HepG2 (cell line): ENCODE measurements around the gene TUBA4A. TPM values are rescaled to one million over a fixed set of nuclear protein-coding genes. Genes with fewer than 3 reads are reported as not detected.

ENCODE experiments used
- ATRX ChIP-seq: sonication (generic); formaldehyde crosslinking; IDR thresholded peaks from 2 replicates; pipeline ENCODE4 v1.4.0; 2020; ENCODE audit warnings: missing genetic modification reagents, borderline replicate concordance
- CREB3 ChIP-seq: sonication (generic); formaldehyde crosslinking; IDR thresholded peaks from 2 replicates; pipeline ENCODE4 v1.5.0; 2020; ENCODE audit warnings: missing genetic modification reagents
- FOSL2 ChIP-seq: sonication (generic); formaldehyde crosslinking; IDR thresholded peaks from 2 replicates; pipeline ENCODE4 v1.4.0; 2020; ENCODE audit warnings: missing genetic modification reagents
- GLMP ChIP-seq: sonication (generic); formaldehyde crosslinking; IDR thresholded peaks from 2 replicates; pipeline ENCODE4 v1.9.0; 2021; ENCODE audit warnings: missing genetic modification reagents, mild to moderate bottlenecking, borderline replicate concordance
- HBP1 ChIP-seq: IDR thresholded peaks from 2 replicates; pipeline ENCODE4 v1.6.1; 2016; ENCODE audit warnings: low read depth, control low read depth
- IKZF1 ChIP-seq: fragments of 450-650 bp; IDR thresholded peaks from 2 replicates; pipeline ENCODE4 v1.7.1; 2016
- RBM39 ChIP-seq: fragments of 200-400 bp; formaldehyde crosslinking; IDR thresholded peaks from one replicate; pipeline ENCODE4 v1.6.1; 2018; ENCODE audit warnings: antibody characterized with exemption, mild to moderate bottlenecking, low read depth, low read length; ENCODE audit not compliant: poor library complexity, severe bottlenecking
- SNAI1 ChIP-seq: sonication (generic); formaldehyde crosslinking; IDR thresholded peaks from 2 replicates; pipeline ENCODE4 v1.5.0; 2020; ENCODE audit warnings: mild to moderate bottlenecking, missing genetic modification reagents, borderline replicate concordance
- TCF7 ChIP-seq: sonication (generic); IDR thresholded peaks from 2 replicates; pipeline ENCODE4 v1.6.1; 2016; ENCODE audit warnings: antibody characterized with exemption, low read depth
- TOPORS ChIP-seq: sonication (generic); formaldehyde crosslinking; IDR thresholded peaks from 2 replicates; pipeline ENCODE4 v1.8.0; 2023; ENCODE audit warnings: mild to moderate bottlenecking, missing genetic modification reagents
- ZBTB14 ChIP-seq: sonication (generic); formaldehyde crosslinking; IDR thresholded peaks from 2 replicates; pipeline ENCODE4 v1.4.0; 2020; ENCODE audit warnings: missing genetic modification reagents
- ZNF253 ChIP-seq: sonication (generic); formaldehyde crosslinking; IDR thresholded peaks from 2 replicates; pipeline ENCODE4 v1.8.0; 2022; ENCODE audit warnings: mild to moderate bottlenecking, missing genetic modification reagents, borderline replicate concordance
- ZNF552 ChIP-seq: sonication (generic); formaldehyde crosslinking; IDR thresholded peaks from 2 replicates; pipeline ENCODE4 v1.9.0; 2022; ENCODE audit warnings: missing genetic modification reagents, mild to moderate bottlenecking, borderline replicate concordance
- ZNF598 ChIP-seq: sonication (generic); formaldehyde crosslinking; IDR thresholded peaks from 2 replicates; pipeline ENCODE4 v1.5.1; 2020; ENCODE audit warnings: mild to moderate bottlenecking, missing genetic modification reagents, borderline replicate concordance
- ZNF691 ChIP-seq: sonication (generic); formaldehyde crosslinking; IDR thresholded peaks from 2 replicates; pipeline ENCODE4 v1.4.0; 2020; ENCODE audit warnings: missing genetic modification reagents, low read depth, mild to moderate bottlenecking, borderline replicate concordance
- ZNF713 ChIP-seq: sonication (generic); formaldehyde crosslinking; IDR thresholded peaks from 2 replicates; pipeline ENCODE4 v1.4.0; 2020; ENCODE audit warnings: mild to moderate bottlenecking, missing genetic modification reagents
- ZNF780A ChIP-seq: sonication (generic); formaldehyde crosslinking; IDR thresholded peaks from 2 replicates; pipeline ENCODE4 v1.8.0; 2022; ENCODE audit warnings: mild to moderate bottlenecking, missing genetic modification reagents, moderate library complexity
- ZNF878 ChIP-seq: sonication (generic); formaldehyde crosslinking; IDR thresholded peaks from 2 replicates; pipeline ENCODE4 v1.8.1; 2023; ENCODE audit warnings: mild to moderate bottlenecking, missing genetic modification reagents, moderate library complexity
- ZSCAN22 ChIP-seq: sonication (generic); formaldehyde crosslinking; IDR thresholded peaks from 2 replicates; pipeline ENCODE4 v1.4.0; 2020; ENCODE audit warnings: mild to moderate bottlenecking, missing genetic modification reagents
- polyA plus RNA-seq, 8 experiments: library from polyadenylated mRNA; depleted of rRNA in 3 of 8; stranded (reverse) in 7 of 8; unstranded in 1 of 8; fragments of >200 nt; fragmentation: Illumina TruSeq in 4 of 8; extraction: Trizol in 4 of 8; gene quantifications; 2 replicates each; pipeline versions ENCODE4 v1.2.1 to v1.2.3, GENCODE V29; 2011 to 2016; ENCODE audit warnings: low read depth in 4 of 8, missing spikeins in 1 of 8, mixed read lengths in 1 of 8; ENCODE audit not compliant: insufficient read depth in 1 of 8
- total RNA-seq, 5 experiments: library from RNA; depleted of rRNA; stranded (reverse); fragments of >200 nt; fragmentation: Illumina TruSeq; extraction: Trizol; gene quantifications; 2 replicates each; pipeline ENCODE4 v1.2.3, GENCODE V29; 2016; ENCODE audit warnings: low read depth in 1 of 5

The TUBA4A gene
- total and polyA plus RNA-seq, 2 of the 13 experiments (the other 11 are each of a cell fraction or from before 2014, with no cell fraction given), result 1.3 to 12.7 TPM

GRCh38 chr2:219218732-219219701, 34.7 kb downstream of the TUBA4A start, which contains the start of gene ABCB6 (continued):
- no peak for TF ChIP-seq CREB3 (CRISPR knock-in tag)
- no peak; the same call in 1 of the 2 replicates for TF ChIP-seq ZNF713 (CRISPR knock-in tag)
- peak; percentile 98 for TF ChIP-seq ZNF878
- peak; percentile 62 for TF ChIP-seq ZBTB14 (CRISPR knock-in tag)
- no peak; the same call in 1 of the 2 replicates for TF ChIP-seq ZNF780A (CRISPR knock-in tag)
- TF ChIP-seq ZSCAN22 (CRISPR knock-in tag), result no peak; the same call in 1 of the 2 replicates
- TF ChIP-seq ATRX (CRISPR knock-in tag), result no peak
- no peak for TF ChIP-seq IKZF1
- peak; percentile 51; the same call in 1 of the 2 replicates for TF ChIP-seq ZNF552
- TF ChIP-seq RBM39, result no peak
- no peak; the same call in none of the 2 replicates for TF ChIP-seq ZNF691 (CRISPR knock-in tag)
- TF ChIP-seq ZNF253 (CRISPR knock-in tag), result no peak
- TF ChIP-seq SNAI1 (CRISPR knock-in tag), result peak; percentile 99
- no peak for TF ChIP-seq TCF7
- peak; percentile 82; the same call in 1 of the 2 replicates for TF ChIP-seq ZNF598 (CRISPR knock-in tag)
- peak; percentile 95 for TF ChIP-seq TOPORS (CRISPR knock-in tag)
- TF ChIP-seq FOSL2 (CRISPR knock-in tag), result peak; percentile 56; the same call in 1 of the 2 replicates
- TF ChIP-seq GLMP, result no peak
- peak; percentile 66 for TF ChIP-seq HBP1 (CRISPR knock-in tag)
